Activated naive CD4-positive, alpha-beta T cell treated with Interleukin-2 at 50 U/mL for 16 hours (primary cell): Measurements from ENCODE around the gene IL10.
A peak's percentile ranks its signal among the peaks of the same experiment; 100 is the strongest.

Experiments used
- DNase-seq: peaks from one replicate; pipeline ENCODE4 v3.0.0-alpha.2; 2020

IL10 gene

GRCh38 chr1:206732992-206733391 lies 39.3 kb downstream of the IL10 start:
- no peak for DNase-seq

- DNase-seq = no peak
Observed at GRCh38 chr1:206732508-206732907, 39.8 kb downstream of the IL10 start.

DNA sequence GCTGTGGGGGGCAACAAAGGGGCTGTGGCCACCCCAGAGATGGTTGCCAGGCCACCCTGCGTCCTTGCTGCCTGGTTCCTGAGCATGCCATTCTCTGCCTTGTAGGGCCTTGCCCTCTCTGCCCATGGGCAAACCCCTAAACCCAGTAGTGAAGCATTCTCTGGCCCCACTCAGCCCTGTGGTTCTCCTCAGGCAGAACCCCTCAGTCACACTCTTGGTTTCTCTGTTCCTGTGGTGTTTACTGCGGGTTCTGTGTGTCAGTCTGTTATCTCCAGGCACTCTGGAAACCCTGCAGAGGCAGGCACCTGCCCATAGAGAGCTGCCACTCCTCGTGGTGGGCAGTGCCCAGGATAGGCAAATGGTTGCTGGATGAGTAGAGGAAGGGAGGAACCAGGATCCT lies 42.8 kb downstream of the IL10 start:
- DNase-seq = no peak

DNA sequence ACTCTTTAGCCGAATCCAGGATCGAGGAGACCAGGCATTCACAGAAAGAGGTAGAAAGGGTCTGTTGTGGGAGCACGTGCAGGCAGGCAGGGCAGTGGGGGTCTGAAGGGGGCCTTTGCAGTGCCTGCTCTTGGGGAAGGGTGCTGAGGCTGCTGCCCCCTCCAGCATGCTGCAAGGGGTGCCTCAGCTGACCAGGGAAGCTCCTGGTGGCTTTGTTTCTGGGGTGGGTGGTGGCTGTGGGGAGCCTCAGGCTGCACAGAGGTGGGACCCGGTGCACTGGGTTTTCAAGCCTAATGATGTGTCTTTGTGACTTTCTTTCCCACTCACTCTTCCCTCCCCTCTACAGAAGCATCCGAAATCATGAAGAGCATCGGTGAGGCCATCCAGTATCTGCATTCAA lies 43.2 kb downstream of the IL10 start:
- no peak for DNase-seq

- no peak for DNase-seq
Observed at GRCh38 chr1:206728697-206728987, 43.7 kb downstream of the IL10 start.

- DNase-seq = no peak
Observed at GRCh38 chr1:206727981-206728696, 44.2 kb downstream of the IL10 start.

DNA sequence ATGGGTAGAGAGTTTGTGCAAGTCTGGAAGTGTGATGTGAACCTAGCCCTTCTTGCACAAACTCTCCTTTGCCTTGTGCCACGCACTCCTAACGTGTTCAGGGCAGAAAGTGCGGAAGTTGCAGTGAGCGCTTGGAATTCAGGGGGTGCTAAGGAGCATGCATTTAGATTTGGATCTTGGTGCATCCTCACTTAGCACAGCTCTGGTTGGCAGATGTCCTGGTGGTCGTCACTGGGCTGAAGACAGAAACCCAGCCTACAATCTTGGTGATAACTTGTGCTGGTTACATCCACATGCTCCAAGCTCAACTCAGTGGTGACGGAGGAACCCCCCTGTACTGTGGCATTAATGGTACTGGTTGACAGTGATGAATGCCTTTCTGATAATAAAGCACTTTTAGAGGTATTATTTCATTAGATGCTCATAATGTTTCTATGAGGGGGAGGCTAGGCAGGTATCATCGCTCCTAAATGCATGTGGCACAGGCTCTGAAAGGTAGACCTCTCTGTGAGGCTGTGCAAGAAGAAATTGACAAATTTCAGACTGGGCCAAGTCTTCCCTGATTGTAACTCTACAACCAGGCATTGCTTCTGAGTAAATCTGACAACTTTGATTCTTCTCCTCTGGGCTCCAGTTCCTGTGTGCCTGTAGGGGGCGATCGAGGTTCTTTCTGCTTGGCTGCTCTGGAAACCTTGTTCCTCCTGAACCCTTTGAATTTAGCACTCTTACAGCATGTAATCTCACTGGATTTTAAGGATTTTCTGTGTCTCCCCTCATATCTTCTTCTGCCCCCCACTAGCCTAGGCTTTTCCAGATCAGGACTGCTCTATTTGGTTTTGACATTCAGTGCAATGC lies 47.0 kb downstream of the IL10 start:
- peak; percentile 65 for DNase-seq

- no peak for DNase-seq
Observed at GRCh38 chr1:206723805-206724472, 48.4 kb downstream of the IL10 start.

GRCh38 chr1:206723462-206723804 lies 48.9 kb downstream of the IL10 start:
- DNase-seq = no peak

DNA sequence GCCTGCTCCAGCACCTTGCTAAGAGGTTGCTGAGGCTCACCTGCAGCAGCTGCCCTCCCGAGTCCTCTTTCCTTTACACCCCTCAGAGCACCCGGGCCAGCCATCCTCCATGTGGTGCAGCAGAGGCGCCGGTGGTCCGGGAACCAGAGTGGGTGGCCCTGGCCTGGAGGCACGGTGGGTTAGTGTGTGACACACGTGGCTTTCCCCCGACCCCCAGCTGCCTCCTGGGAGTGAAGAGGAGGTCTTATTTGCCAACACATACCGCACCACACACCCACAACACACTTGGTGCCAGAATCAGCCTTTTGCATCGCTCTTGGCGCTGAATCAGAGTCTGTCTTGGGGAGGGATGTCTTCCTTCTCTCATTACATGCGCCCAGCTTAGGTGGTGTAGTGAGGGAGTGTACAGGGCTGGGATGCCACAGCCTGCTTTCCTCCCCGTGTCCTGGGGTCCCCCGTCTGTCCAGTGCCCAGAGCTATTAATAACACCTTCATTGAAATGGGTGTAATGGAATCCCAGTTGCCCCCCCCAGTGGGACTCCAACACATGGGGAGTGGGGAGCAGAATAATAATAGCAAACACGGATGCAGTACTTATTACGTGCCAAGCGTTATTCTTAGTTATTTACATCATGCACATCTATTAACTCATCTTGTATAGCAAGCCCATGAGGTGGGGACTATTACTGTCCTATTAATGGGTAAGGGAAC lies 49.4 kb downstream of the IL10 start:
- no peak for DNase-seq

DNA sequence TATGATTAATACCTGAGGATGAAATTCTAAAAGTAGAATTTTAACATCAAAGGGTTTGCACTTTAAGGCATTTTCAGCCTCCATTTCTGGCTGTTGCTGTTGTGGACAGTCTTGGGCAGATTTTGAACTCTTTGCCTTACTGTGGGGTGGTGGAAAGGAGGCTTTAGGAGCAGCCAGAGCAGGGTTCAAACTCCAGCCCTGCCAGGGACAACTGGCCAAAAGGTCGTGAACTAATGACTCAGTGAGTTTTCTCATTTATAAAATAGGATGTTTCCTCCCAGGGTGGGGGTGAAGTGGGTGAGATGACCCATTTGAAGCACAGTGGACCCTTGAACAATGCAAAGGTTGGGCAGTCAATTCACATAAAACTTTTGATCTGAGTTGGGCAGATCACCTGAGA lies 50.8 kb downstream of the IL10 start:
- no peak for DNase-seq

DNA sequence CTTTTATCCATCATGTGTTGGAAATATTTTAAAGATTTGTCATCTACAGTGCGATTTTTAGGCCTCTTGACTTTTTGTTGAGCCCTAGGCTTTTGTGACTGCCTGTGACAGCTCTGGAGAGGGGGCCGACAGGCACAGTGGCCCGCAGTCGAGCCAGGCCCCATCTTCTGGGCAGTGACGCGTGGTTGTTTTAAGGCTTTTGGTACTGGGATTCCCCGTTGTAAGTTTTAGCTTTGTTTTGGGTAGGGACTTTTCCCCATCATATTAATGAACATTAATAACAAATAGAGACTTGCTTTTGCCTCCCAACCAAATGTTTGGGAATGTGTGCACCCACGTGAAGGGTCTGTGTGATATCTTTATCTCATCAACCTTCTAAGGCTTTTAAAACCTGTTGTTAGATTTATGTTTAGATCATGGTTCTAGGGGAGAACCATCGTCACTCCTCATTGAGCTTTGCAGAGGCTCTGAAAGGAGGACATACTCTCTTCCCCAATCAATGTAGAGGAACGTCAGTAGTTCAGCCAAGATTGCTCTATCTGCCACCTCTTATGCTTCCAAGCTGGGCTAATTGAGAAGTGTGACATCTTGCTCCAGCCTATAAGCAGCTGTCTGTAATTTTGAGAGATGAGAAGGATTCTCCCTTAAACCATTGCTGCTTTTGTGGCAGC lies 53.0 kb downstream of the IL10 start:
- DNase-seq = no peak

- no peak for DNase-seq
Observed at GRCh38 chr1:206717674-206717989, 54.7 kb downstream of the IL10 start.
